ENCODE data around the gene TVP23C. TPM values are rescaled to one million over a fixed set of nuclear protein-coding genes. Genes with fewer than 3 reads are reported as not detected.

The TVP23C gene
- total and polyA plus RNA-seq, 2 donors (not counting 3 experiments of a cell fraction or from before 2014, with no cell fraction given), result 6.4 to 36.3 TPM

DNA sequence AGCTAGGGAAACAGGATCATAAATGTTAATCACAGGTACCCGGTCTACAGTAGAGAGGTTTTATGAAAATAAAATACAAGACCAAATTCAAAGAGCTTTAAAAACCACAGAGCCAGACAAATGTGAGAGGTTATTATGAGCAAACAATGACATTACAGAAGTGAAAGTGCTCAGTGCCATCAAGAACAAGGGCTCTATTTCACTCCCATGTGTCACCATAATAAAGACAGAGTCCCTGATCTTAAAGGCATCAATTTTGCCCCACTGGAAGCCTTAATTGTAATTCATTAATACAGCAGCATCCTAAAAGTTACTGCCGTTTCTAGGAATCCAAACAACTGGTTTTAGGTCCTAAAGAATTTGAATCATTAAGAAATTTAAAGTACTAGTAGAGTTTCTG is 52.1 kb downstream of the TVP23C start:
- intact Hi-C loops (cut with micrococcal nuclease) (no loop called here), dilution Hi-C loops (cut with MboI; ENCODE audit: extremely low pct_ligation_motif_present, low sequenced_read_pairs) (no loop called here)
- Histone ChIP-seq H3K9me3 (replicated peaks; ENCODE audit: control insufficient read depth, insufficient read depth, low read length) (no peaks in the 10 kb centered on the region), H3K27ac (ENCODE audit: insufficient read depth, low read depth, low read length) (no peak overlapping the region), H3K4me3 (replicated peaks in 1 of 3; ENCODE audit: insufficient read depth in 1 of 3, low read depth in 1 of 3, low read length in 3 of 3) (no peak overlapping the region), H3K27me3 (ENCODE audit: control insufficient read depth in 2 of 2, insufficient read depth in 2 of 2, low read length in 2 of 2) (no peaks in the 10 kb centered on the region), H3K9me1 (replicated peaks; ENCODE audit: control insufficient read depth, extremely low read depth, insufficient read depth, low read length) (no peaks in the 10 kb centered on the region), H3K36me3 (ENCODE audit: control insufficient read depth in 2 of 2, extremely low read depth in 1 of 2, insufficient read depth in 2 of 2, low read length in 2 of 2) (peaks cover 0 to 5% of the 10 kb centered on the region in 2 experiments), H3K4me1 (ENCODE audit: control insufficient read depth, extremely low read depth, insufficient read depth, low read length) (peaks cover 23% of the 10 kb centered on the region), H3K79me2 (ENCODE audit: control insufficient read depth, insufficient read depth, low read length) (no peaks in the 10 kb centered on the region), H2AFZ (ENCODE audit: low read depth, low read length) (no peak overlapping the region), H3K4me2 (ENCODE audit: insufficient read depth, low read length) (no peak overlapping the region), H3K9ac (replicated peaks; ENCODE audit: extremely low read depth, insufficient read depth, low read length) (no peak overlapping the region), H4K20me1 (replicated peaks; ENCODE audit: control insufficient read depth, extremely low read depth, insufficient read depth, low read length) (no peaks in the 10 kb centered on the region)
- no TSS peak for BruUV-seq (replicated peaks)
- FAIRE-seq (peak; percentile 15), DNase-seq (ENCODE audit: low read depth, low spot score) (no peak)
- POLR2A ChIA-PET, result no interaction called here
- CTCF ChIA-PET, result interaction anchor here (0.7 to 1.8 kb wide), 6 partner anchors 8 to 254 kb away, joined by 3 to 15 read pairs (median 4); no protein-coding TSS in a partner anchor
- TF ChIP-seq EZH2 (IDR thresholded peaks at IDR 0.05; ENCODE audit: borderline replicate concordance, low read depth, low read length, severe bottlenecking) (no peak), POLR2A (IDR thresholded peaks at IDR 0.05; ENCODE audit: low read depth, low read length) (no peak), POLR2AphosphoS5 (IDR thresholded peaks at IDR 0.05; ENCODE audit: insufficient read depth, low read depth, low read length) (no peak), JUN (IDR thresholded peaks at IDR 0.05; ENCODE audit: borderline replicate concordance, insufficient read depth, insufficient read length, low read depth) (no peak), MYC (IDR thresholded peaks at IDR 0.05; ENCODE audit: low read depth, low read length) (no peak), FOS (IDR thresholded peaks at IDR 0.05; ENCODE audit: borderline replicate concordance, insufficient read depth, low read length) (no peak), GATA2 (IDR thresholded peaks at IDR 0.05; ENCODE audit: insufficient read depth, insufficient read length, low read depth, low read length) (no peak)
- TF ChIP-seq, protein P1, sequence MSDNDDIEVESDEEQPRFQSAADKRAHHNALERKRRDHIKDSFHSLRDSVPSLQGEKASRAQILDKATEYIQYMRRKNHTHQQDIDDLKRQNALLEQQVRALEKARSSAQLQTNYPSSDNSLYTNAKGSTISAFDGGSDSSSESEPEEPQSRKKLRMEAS (IDR thresholded peaks at IDR 0.05; ENCODE audit: insufficient read depth, insufficient read length), result no peak
- TF ChIP-seq, protein P2, sequence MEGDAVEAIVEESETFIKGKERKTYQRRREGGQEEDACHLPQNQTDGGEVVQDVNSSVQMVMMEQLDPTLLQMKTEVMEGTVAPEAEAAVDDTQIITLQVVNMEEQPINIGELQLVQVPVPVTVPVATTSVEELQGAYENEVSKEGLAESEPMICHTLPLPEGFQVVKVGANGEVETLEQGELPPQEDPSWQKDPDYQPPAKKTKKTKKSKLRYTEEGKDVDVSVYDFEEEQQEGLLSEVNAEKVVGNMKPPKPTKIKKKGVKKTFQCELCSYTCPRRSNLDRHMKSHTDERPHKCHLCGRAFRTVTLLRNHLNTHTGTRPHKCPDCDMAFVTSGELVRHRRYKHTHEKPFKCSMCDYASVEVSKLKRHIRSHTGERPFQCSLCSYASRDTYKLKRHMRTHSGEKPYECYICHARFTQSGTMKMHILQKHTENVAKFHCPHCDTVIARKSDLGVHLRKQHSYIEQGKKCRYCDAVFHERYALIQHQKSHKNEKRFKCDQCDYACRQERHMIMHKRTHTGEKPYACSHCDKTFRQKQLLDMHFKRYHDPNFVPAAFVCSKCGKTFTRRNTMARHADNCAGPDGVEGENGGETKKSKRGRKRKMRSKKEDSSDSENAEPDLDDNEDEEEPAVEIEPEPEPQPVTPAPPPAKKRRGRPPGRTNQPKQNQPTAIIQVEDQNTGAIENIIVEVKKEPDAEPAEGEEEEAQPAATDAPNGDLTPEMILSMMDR (IDR thresholded peaks at IDR 0.05; ENCODE audit: extremely low read depth in 1 of 2, insufficient read depth in 1 of 2, low read depth in 1 of 2, low read length in 2 of 2), result no peak

All from endothelial cell of umbilical vein (primary cell).